B cell (primary cell): Measurements from ENCODE around the gene PCSK6. TPM values are rescaled to one million over a fixed set of nuclear protein-coding genes. Genes with fewer than 3 reads are reported as not detected.

Experiments used
- ATAC-seq: fragments of 200-7000 bp; cut with Tn5 transposase; one replicate; pipeline ENCODE4 v1.10.0; 2021; ENCODE audit warnings: low read depth, mild to moderate bottlenecking, moderate number of reproducible peaks, moderate library complexity
- CTCF ChIA-PET: fragments of 350-600 bp; sonication (Branson Sonifier 250); formaldehyde crosslinking; loops from one replicate; lab custom pipeline; 2021; ENCODE audit warnings: antibody characterized with exemption, inconsistent platforms; lab: Charles Lee
- POLR2A ChIA-PET: fragments of 350-600 bp; sonication (Branson Sonifier 250); formaldehyde crosslinking; loops from one replicate; lab custom pipeline; 2021; ENCODE audit warnings: antibody characterized with exemption; lab: Charles Lee
- DNase-seq: peaks from one replicate; pipeline ENCODE4 v3.0.0; 2013
- H2AFZ ChIP-seq: 2 replicates; pipeline ENCODE4 v1.6.1; 2012; ENCODE audit warnings: mild to moderate bottlenecking, low read depth, low read length; ENCODE audit not compliant: insufficient read depth, poor library complexity, severe bottlenecking
- H3K27ac ChIP-seq, 2 donors: 1 replicate in 1 of 2; 2 replicates in 1 of 2; pipeline ENCODE4 v1.5.1; 2012 to 2013; ENCODE audit warnings: low read length in 2 of 2, mild to moderate bottlenecking in 2 of 2, moderate library complexity in 1 of 2
- H3K27me3 ChIP-seq, 4 experiments: fragments of 200-600 bp in 1 of 4; sonication (generic) in 1 of 4; replicated peaks in 1 of 4; 1 replicate in 2 of 4; 2 replicates in 2 of 4; pipeline versions ENCODE4 v1.6.1 to v1.7.0; 2013 to 2016; ENCODE audit warnings: low read length in 3 of 4, mild to moderate bottlenecking in 2 of 4, mixed read lengths in 1 of 4, moderate library complexity in 1 of 4; ENCODE audit not compliant: insufficient read depth in 4 of 4, control insufficient read depth in 3 of 4; ENCODE audit errors: control extremely low read depth in 1 of 4
- H3K36me3 ChIP-seq, 2 experiments: replicated peaks in 1 of 2; 1 replicate in 1 of 2; 2 replicates in 1 of 2; pipeline versions ENCODE4 v1.6.1 to v1.7.1; 2013; ENCODE audit warnings: low read length in 1 of 2; ENCODE audit not compliant: insufficient read depth in 2 of 2, control insufficient read depth in 1 of 2; ENCODE audit errors: control extremely low read depth in 1 of 2, extremely low read depth in 1 of 2
- H3K4me1 ChIP-seq, 2 donors: fragments of 200-600 bp in 1 of 2; sonication (generic) in 1 of 2; 1 replicate in 1 of 2; 2 replicates in 1 of 2; pipeline versions ENCODE4 v1.5.1 to v1.6.1; 2013 to 2017; ENCODE audit warnings: low read length in 2 of 2; ENCODE audit not compliant: control insufficient read depth in 2 of 2, insufficient read depth in 2 of 2
- H3K4me2 ChIP-seq: replicated peaks from 2 replicates; pipeline ENCODE3; 2012; ENCODE audit warnings: mild to moderate bottlenecking, low read depth, low read length; ENCODE audit not compliant: poor library complexity, severe bottlenecking
- H3K4me3 ChIP-seq, 5 experiments: fragments of 200-600 bp in 1 of 5; sonication (generic) in 1 of 5; 1 replicate in 3 of 5; 2 replicates in 2 of 5; pipeline versions ENCODE4 v1.5.1 to v1.7.0; 2011 to 2016; ENCODE audit warnings: low read length in 4 of 5, mild to moderate bottlenecking in 4 of 5, low read depth in 2 of 5, control low read depth in 1 of 5, moderate library complexity in 1 of 5; ENCODE audit not compliant: insufficient read depth in 1 of 5; ENCODE audit errors: control extremely low read depth in 1 of 5, extremely low read depth in 1 of 5
- H3K79me2 ChIP-seq: fragments of 200-600 bp; sonication (generic); one replicate; pipeline ENCODE4 v1.6.0; 2016; ENCODE audit warnings: low read length; ENCODE audit not compliant: control insufficient read depth, insufficient read depth
- H3K9ac ChIP-seq: fragments of 200-600 bp; sonication (generic); 2 replicates; pipeline ENCODE4 v1.6.1; 2017; ENCODE audit warnings: mild to moderate bottlenecking, low read length, moderate library complexity
- H3K9me3 ChIP-seq, 3 donors: one replicate each; pipeline versions ENCODE4 v1.6.1 to v1.7.1; 2013; ENCODE audit warnings: low read length in 2 of 3; ENCODE audit not compliant: control insufficient read depth in 2 of 3, insufficient read depth in 1 of 3; ENCODE audit errors: control extremely low read depth in 1 of 3
- H4K20me1 ChIP-seq: 2 replicates; pipeline ENCODE4 v1.6.0; 2012; ENCODE audit warnings: mild to moderate bottlenecking, low read length; ENCODE audit not compliant: insufficient read depth, control insufficient read depth, poor library complexity, severe bottlenecking
- H3K27ac Mint-ChIP-seq: one replicate; pipeline ENCODE4 v1.8.0; 2021; ENCODE audit warnings: mixed read lengths
- H3K27me3 Mint-ChIP-seq: one replicate; pipeline ENCODE4 v1.8.0; 2021; ENCODE audit warnings: mixed read lengths
- H3K4me1 Mint-ChIP-seq: one replicate; pipeline ENCODE4 v1.8.0; 2021; ENCODE audit warnings: mixed read lengths
- H3K4me3 Mint-ChIP-seq: one replicate; pipeline ENCODE4 v1.8.0; 2021; ENCODE audit warnings: mixed read lengths
- H3K9me3 Mint-ChIP-seq: one replicate; pipeline ENCODE4 v1.8.0; 2022; ENCODE audit warnings: mixed read lengths; ENCODE audit not compliant: insufficient read depth
- EZH2 ChIP-seq: IDR thresholded peaks from 2 replicates; pipeline ENCODE4 v1.6.1; 2012; ENCODE audit warnings: borderline replicate concordance, low read depth, mild to moderate bottlenecking, moderate library complexity, low read length; ENCODE audit not compliant: insufficient read depth, poor library complexity, severe bottlenecking
- WGBS: methylation state at CpG from one replicate; pipeline ENCODE4 v1.1.5; 2013; ENCODE audit warnings: missing lambda C conversion rate; ENCODE audit not compliant: insufficient coverage; 5-methylcytosine and 5-hydroxymethylcytosine counted together
- intact Hi-C: fragments of 100-400 bp; cut with micrococcal nuclease; formaldehyde crosslinking; loops from one replicate; pipeline ENCODE4 v1.10.0; 2022
- polyA plus RNA-seq: library from polyadenylated mRNA; depleted of rRNA; stranded (reverse); fragments of >200 nt; gene quantifications from 2 replicates; pipeline ENCODE4 v1.2.3, GENCODE V29; 2012
- total RNA-seq, 2 donors: library from RNA; stranded (reverse); fragments of 120-200 nt in 1 of 2; gene quantifications; 1 replicate in 1 of 2; 2 replicates in 1 of 2; pipeline versions ENCODE4 v1.2.3 to v1.2.4, GENCODE V29; 2013 to 2022
- TF ChIP-seq, protein P1 (sequence below): fragments of 200-600 bp; IDR thresholded peaks from one replicate; pipeline ENCODE4 v1.8.0; 2022; ENCODE audit warnings: antibody characterized with exemption, mild to moderate bottlenecking

Gene PCSK6
- total and polyA plus RNA-seq, 2 donors (not counting 1 experiment from before 2014, with no cell fraction given), result 0.66 to 1.6 TPM

DNA sequence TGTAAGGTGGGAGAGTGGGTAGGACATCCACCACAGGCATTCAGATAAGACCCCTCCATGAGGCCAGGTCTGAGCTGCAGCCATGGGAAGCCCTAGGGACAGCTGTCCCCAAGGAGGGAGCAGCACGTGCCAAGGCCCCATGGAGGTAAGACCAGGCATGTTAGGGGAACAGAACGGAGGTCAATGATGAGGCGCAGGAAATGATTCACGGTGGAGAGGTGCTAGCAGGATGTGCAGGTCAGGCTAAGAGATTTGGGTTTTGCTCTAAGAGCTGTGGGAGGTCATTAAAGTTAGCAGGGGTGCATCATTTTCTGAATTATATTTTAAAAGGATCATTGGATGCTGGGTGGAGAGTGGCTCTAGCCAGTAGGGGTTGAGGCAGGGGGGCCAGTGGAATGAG is 128.1 kb downstream of the PCSK6 start:
- peaks cover 14% of the 10 kb centered on the region for H3K27me3 Mint-ChIP-seq
- DNase-seq (no peak), ATAC-seq (no peak)
- Histone ChIP-seq H3K4me1 (no peaks in the 10 kb centered on the region), H3K9me3 (peaks cover 0 to 4% (median 0%) of the 10 kb centered on the region in 3 donors), H3K4me3 (no peak overlapping the region), H3K9ac (no peak overlapping the region), H2AFZ (no peak overlapping the region), H3K27me3 (no peaks in the 10 kb centered on the region), H3K79me2 (no peaks in the 10 kb centered on the region), H3K36me3 (no peaks in the 10 kb centered on the region), H3K4me2 (no peak overlapping the region), H3K27ac (no peak overlapping the region), H4K20me1 (no peaks in the 10 kb centered on the region)
- H3K27ac Mint-ChIP-seq, result no peak overlapping the region
- no peaks in the 10 kb centered on the region for H3K9me3 Mint-ChIP-seq
- intact Hi-C loops, result no loop called here
- 91% methylated on average over 4 of the region's 4 CpGs for WGBS
- CTCF ChIA-PET, result no interaction called here
- POLR2A ChIA-PET, result no interaction called here
- TF ChIP-seq EZH2, result no peak
- TF ChIP-seq, protein P1, sequence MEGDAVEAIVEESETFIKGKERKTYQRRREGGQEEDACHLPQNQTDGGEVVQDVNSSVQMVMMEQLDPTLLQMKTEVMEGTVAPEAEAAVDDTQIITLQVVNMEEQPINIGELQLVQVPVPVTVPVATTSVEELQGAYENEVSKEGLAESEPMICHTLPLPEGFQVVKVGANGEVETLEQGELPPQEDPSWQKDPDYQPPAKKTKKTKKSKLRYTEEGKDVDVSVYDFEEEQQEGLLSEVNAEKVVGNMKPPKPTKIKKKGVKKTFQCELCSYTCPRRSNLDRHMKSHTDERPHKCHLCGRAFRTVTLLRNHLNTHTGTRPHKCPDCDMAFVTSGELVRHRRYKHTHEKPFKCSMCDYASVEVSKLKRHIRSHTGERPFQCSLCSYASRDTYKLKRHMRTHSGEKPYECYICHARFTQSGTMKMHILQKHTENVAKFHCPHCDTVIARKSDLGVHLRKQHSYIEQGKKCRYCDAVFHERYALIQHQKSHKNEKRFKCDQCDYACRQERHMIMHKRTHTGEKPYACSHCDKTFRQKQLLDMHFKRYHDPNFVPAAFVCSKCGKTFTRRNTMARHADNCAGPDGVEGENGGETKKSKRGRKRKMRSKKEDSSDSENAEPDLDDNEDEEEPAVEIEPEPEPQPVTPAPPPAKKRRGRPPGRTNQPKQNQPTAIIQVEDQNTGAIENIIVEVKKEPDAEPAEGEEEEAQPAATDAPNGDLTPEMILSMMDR, result no peak
- no peak overlapping the region for H3K4me3 Mint-ChIP-seq
- H3K4me1 Mint-ChIP-seq, result no peaks in the 10 kb centered on the region

DNA sequence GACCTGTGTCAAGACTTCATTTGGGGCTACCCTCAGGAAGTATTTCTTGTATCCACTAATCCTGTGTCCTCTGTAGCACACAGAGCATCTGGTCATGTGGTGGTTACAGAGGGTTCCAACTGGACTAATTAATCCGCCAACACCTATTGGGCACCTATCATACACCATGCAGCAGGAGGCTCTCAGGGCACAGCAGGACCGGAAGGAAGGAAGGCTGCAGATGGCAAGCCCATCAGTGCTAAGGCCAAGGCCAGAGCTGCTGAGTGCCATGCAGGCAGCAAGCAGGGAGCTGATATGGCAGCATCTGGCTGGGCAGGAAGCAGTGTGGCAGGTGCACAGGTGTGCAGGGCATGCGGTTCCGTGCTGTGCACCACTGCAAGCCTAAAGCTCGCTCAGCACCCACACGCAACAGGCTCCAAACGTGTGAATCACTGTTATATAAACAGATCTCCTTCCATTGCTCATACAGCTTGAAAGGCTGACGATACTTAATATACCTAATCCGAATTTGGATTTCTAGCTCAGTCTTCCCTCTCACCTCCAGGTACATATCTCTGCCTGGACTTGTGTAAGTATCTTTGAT is 130.1 kb downstream of the PCSK6 start:
- intact Hi-C loops, result no loop called here
- no peaks in the 10 kb centered on the region for H3K9me3 ChIP-seq
- ATAC-seq, result no peak
- TF ChIP-seq, protein P1, result no peak
- no peak for TF ChIP-seq EZH2
- no peak overlapping the region for H3K4me3 Mint-ChIP-seq
- peaks cover 9% of the 10 kb centered on the region for H3K27me3 Mint-ChIP-seq
- H4K20me1 ChIP-seq, result no peaks in the 10 kb centered on the region
- WGBS, result 80% methylated on average over 9 of the region's 9 CpGs
- no peak for DNase-seq
- no peaks in the 10 kb centered on the region for H3K36me3 ChIP-seq
- H3K79me2 ChIP-seq, result no peaks in the 10 kb centered on the region
- no peak overlapping the region for H3K4me2 ChIP-seq
- no peaks in the 10 kb centered on the region for H3K9me3 Mint-ChIP-seq
- no peak overlapping the region for H3K27ac Mint-ChIP-seq
- H2AFZ ChIP-seq, result no peak overlapping the region
- no peaks in the 10 kb centered on the region for H3K4me1 ChIP-seq
- H3K4me3 ChIP-seq, result no peak overlapping the region
- H3K27me3 ChIP-seq, result no peaks in the 10 kb centered on the region
- no peak overlapping the region for H3K27ac ChIP-seq
- ChIA-PET POLR2A (no interaction called here), CTCF (no interaction called here)
- H3K4me1 Mint-ChIP-seq, result no peaks in the 10 kb centered on the region
- H3K9ac ChIP-seq, result no peak overlapping the region
